ENCODE data around the gene SMIM24. TPM values are rescaled to one million over a fixed set of nuclear protein-coding genes. Genes with fewer than 3 reads are reported as not detected.
"Not testable (repeated sequence)": the region's sequence is repeated elsewhere in the genome, so short reads cannot be mapped to it uniquely, and the experiment has no call there.

SMIM24 gene
- total RNA-seq, 1 experiment from 2014 or later: not detected

DNA sequence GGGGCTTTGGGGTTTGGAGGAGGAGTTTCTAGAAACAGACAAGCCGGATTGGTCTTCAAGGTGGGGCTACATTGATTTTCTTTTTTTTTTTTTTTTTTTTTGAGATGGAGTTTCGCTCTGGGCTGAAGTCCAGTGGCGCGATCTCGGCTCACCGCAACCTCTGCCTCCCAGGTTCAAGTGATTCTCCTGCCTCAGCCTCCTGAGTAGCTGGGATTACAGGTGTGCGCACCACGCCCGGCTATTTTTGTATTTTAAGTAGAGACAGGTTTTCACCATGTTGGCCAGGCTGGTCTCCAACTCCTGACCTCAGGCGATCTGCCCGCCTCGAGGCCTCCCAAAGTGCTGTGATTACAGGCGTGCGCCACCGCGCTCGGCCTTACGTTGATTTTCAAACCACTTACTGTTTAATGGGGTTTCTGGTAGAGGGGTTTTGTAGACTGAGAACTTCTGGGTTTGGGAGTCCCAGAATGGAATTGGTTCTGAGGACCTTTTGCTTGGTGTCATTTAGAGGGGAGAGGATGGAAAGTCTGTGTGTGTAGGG is 27.9 kb upstream of the SMIM24 start:
- not testable (repeated sequence) for H3K9me3 ChIP-seq (replicated peaks); DNase-seq; H3K27ac ChIP-seq; H3K4me3 ChIP-seq; H3K36me3 ChIP-seq; H3K27me3 ChIP-seq; H3K4me1 ChIP-seq

DNA sequence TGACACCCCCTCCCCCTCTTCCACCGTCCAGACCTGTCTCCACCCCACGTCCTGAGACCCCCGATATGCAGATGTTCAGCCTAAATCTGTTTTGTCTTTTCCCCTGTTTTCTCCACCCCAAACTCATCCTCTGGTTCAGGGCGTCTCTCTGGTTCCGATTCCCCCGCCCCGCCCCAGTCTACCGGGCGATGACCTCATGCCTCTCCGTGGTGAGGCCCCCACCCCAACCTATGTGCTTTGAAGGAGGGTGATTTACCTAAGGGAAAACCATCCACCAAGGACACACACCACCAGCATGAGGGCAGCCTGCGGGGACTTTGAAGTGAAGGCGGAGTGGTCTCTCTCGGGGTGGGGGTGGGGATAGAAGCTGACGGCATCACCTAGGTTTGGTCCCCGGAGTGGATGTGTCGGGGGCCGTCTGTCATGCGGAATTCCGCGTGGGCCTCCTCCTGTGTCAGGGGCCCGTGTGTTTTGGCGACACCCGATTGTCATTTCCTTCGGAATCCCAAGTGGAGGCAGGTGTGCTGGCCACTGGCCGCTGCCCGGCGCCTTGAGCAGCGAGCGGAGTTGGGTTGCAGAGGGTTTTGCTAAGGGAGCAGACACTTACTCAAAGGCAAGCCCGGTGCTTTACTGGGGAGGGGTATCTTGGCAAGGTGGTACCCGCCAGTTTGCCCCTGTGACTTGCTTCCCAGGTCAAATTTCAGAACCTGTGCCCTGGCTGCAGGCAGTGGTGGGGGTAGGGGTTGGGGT is 27.2 kb upstream of the SMIM24 start:
- peak overlapping the region; percentile 84 for H3K4me3 ChIP-seq
- H3K4me1 ChIP-seq: no peaks in the 10 kb centered on the region; the same call in 1 of the 2 replicates
- peaks cover 5% of the 10 kb centered on the region for H3K36me3 ChIP-seq
- no peak for DNase-seq
- no peaks in the 10 kb centered on the region for H3K9me3 ChIP-seq (replicated peaks)
- no peaks in the 10 kb centered on the region for H3K27me3 ChIP-seq
- H3K27ac ChIP-seq: no peak overlapping the region

DNA sequence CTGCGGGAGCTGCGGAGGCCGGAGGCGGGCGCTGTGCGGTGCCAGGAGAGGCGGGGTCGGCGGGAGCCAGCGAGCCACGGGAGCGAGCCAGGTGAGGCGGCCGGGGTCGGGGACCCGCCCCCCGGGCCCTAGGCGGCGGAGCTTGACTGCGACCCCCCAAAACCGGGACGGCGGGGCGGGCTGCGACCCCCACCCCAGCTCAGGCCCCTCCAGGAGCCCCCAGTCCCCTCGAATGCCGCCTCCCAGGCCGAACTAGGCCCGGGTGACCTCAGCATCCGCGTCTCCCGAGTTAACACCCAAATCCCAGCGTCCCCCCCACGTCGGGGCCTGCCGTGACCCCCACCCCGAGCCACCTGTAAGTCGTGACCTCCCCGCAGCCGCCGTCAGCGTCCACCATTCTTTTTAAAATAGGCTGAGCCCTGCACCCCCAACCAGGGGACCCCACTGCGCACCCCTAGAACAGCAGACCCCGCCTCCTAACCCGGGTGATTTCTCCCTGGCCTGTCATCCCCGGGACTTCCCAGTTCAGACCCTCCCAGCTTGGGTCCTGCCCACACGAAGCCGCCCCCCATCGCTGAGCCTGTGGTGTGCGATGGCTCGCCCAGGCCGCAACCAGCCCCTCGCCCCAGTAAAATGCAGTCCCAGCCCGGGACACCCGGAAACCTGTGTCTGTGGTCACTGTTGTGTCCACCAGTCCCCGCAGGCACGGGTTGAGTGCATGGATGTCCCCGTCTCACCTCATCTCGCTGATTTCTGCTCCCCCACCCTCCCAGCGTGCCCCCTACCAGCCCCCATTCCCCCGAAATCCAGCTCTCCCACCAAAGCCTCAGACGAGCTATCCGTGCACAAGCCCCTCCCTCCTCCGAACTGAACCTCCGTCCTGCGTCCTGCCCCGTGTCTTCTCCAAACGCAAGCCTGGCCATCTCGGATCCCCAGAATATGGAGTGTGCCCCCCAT is 26.3 kb upstream of the SMIM24 start:
- Histone ChIP-seq H3K4me1 (no peaks in the 10 kb centered on the region; the same call in 1 of the 2 replicates), H3K4me3 (peak overlapping the region; percentile 84), H3K36me3 (peaks cover 5% of the 10 kb centered on the region), H3K9me3 (replicated peaks) (no peaks in the 10 kb centered on the region), H3K27ac (peak overlapping the region; percentile 34), H3K27me3 (no peaks in the 10 kb centered on the region)
- DNase-seq: peak; percentile 29 to 31

DNA sequence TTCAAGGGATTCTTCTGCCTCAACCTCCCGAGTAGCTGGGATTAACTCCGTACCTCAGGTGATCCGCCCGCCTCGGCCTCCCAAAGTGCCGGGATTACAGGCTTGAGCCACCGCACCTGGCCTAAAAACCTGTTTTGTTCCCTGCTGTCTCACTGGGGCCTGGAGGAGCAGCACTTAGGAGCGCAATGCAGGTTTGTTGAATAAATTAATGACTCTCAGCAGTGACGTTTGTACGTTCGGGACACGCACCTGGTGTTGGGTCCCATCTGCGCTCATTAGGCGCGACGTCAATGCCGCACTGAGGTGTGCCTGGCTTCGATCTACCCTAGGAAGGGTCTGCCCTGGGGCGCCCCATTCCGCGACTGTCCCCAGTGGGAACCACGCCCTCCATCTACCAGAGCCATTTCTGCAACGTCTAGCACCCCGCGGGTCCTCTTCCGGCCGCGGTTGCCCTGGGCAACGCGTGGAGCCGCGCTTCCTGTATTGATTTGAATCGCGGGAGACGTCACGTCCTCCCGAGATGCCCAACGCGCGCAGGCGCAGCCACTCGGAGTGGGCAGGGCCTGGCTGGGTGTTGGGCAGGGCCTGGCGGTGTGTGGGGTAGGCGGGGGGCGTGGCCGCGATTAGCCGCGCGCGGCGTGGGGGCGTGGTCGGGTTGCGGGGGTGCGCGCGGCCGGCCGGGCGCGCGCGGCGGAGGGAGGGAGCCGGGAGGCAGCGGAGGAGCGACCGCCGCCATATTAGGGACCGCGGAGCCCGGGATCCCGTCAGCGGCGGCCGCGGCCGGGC is 25.5 kb upstream of the SMIM24 start, which contains the start of gene FZR1:
TSS of gene FZR1 (plus strand) at position 714 of the 786 bp plus-strand sequence. CDS start 16,679 bp downstream, outside the sequence.
- Histone ChIP-seq H3K27me3 (no peaks in the 10 kb centered on the region), H3K4me3 (peak within 1 kb of the TSS; percentile 84), H3K36me3 (peaks cover 5% of the 10 kb centered on the region)

DNA sequence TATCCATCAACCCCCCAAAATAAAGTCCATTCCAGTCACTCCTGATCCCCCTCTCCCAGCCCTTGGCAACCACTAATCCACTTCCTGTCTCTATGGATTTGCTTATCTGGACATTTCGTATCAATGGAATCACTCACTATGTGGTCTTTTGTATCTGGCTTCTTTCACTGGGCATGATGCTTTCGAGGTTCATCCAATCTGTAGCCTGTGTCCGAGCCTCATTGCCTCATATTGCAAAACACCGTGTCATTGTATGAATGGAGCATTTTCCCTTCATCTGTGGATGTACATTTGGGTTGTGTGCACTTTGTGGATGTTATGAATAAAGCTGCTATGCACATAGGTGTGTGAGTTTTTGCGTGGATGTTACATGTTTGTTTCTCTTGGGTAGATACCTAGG is 24.4 kb upstream of the SMIM24 start:
- peak in 1 of 2 experiments; percentile 34 for DNase-seq
- H3K4me3 ChIP-seq: no peak overlapping the region
- no peak overlapping the region for H3K27ac ChIP-seq
- H3K36me3 ChIP-seq: no peaks in the 10 kb centered on the region
- no peaks in the 10 kb centered on the region for H3K9me3 ChIP-seq (replicated peaks)
- H3K4me1 ChIP-seq: no peaks in the 10 kb centered on the region; the same call in 1 of the 2 replicates
- H3K27me3 ChIP-seq: no peaks in the 10 kb centered on the region

More for the DNA sequence above, 25.5 kb upstream of the SMIM24 start, which contains the start of gene FZR1:
- H3K9me3 ChIP-seq (replicated peaks): no peaks in the 10 kb centered on the region
- peak within 1 kb of the TSS; percentile 69 for H3K27ac ChIP-seq
- H3K4me1 ChIP-seq: no peaks in the 10 kb centered on the region; the same call in 1 of the 2 replicates
- DNase-seq: peak; percentile 98 to 99

DNA sequence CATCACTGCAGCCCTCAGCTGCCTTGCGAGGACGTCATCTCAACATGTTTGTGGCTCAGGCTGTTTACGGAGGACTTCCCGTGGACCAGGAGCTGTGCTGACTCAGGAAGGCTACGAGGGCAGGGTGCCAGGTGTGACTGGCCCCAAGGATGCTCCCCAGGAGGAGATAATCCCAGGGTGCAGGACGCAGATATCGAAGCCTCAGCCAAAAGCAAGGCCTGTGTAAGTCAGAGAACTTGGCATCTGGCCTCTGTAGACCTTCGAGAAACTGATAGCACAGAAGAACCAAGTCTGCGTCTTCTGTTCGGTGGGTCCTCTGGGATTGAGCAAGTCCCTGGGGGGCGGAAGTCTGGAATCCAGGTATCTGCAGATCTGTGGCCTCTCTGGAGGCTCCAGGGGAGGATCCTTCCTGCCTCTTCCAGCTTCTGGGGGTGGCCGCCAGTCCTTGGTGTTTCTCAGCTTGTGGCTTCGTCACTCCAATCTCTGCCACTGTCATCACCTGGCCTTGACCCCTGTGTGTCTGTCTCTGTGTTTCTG is 22.8 kb upstream of the SMIM24 start:
- DNase-seq: peak; percentile 44 to 45
- Histone ChIP-seq H3K27me3 (no peaks in the 10 kb centered on the region), H3K4me3 (no peak overlapping the region), H3K27ac (no peak overlapping the region), H3K4me1 (no peaks in the 10 kb centered on the region; the same call in 1 of the 2 replicates), H3K36me3 (no peaks in the 10 kb centered on the region), H3K9me3 (replicated peaks) (no peaks in the 10 kb centered on the region)

DNA sequence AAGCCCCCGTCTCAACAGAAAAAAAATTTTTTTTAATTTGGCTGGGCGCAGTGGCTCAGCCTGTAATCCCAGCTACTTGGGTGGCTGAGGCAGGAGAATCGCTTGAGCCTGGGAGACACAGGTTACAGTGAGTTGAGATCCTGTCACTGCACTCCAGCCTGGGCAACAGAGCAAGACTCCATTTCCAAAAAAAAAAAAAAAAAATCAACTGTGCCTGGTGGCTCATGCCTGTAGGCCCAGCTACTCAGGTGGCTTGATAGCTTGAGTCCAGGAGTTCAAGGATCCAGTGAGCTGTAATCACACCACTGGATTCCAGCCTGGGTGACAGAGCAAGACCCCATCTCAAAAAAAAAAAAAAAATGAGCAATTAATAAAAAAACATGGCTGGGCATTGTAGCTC is 21.5 kb upstream of the SMIM24 start:
- no peak overlapping the region for H3K4me3 ChIP-seq
- no peak overlapping the region for H3K27ac ChIP-seq
- H3K27me3 ChIP-seq: no peaks in the 10 kb centered on the region
- H3K36me3 ChIP-seq: no peaks in the 10 kb centered on the region
- no peaks in the 10 kb centered on the region for H3K9me3 ChIP-seq (replicated peaks)
- DNase-seq: no peak
- no peaks in the 10 kb centered on the region; the same call in 1 of the 2 replicates for H3K4me1 ChIP-seq

DNA sequence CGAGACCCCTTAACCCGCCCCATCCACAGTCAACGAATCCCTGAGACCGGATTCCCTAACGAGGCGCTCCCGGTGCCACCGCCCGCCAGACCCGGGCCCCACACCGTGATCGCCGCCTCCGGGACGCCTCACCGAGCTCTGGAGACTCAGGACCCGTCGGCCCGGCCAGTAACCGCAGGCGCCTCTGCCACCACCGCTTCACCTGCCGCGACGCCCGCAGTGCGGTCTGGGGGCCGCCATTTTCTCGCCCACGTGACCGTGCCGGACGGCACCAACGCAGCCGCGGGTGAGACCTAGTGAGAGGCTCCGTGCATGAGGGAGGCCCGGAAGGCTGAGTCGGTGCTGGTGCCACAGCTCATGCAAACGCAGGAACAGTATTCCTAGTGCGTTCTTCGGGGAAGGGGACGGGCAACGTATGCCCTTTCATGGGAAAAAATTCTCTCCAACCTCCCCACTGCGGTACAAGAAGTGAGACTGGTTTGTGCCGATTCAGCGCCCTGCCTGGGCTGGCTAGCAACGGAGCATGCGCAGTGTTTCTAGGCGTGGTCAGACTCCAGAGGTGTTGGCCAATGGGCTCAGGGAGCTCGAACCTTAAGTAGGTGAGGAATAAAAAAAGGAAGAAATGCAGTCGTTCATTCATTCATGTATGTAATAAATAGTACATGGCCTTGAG is 20.2 kb upstream of the SMIM24 start, which contains the start of gene DOHH:
TSS of gene DOHH (minus strand) at position 246 of the 673 bp plus-strand sequence. CDS start 3,860 bp downstream, outside the sequence.
- DNase-seq: peak; percentile 95 to 98

DNA sequence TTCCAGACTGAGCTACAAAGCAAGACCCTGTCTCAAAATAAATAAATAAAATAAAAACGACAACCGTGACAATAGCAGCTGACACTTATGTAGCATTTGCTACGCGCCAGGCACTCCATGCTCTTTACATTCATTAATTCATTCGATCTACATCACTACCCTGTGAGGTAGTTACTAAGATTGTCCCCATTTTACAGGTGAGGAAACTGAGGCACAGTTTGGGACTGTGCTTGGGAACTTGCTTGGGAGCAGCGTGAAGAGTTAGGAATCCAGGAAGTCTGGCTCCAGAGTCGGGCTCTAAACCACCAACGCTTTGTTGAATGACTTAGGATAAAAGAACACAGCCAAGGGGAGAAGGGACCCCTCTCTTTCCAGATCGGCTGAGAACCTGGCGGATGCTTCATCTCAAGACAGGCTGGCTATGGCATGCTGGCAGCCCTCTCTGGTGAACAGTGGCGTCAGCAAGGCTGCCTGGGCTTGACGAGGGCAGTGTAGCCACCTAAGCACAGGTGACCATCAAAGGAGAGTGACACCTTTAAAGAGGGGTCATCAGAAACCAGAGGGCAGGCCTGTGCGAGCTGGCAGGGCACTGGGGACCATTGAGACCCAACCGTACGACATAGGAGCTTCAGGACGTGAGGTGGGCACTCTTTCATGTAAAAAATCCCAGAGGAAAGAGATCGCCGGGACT is 19.6 kb upstream of the SMIM24 start:
- Histone ChIP-seq H3K9me3 (replicated peaks) (no peaks in the 10 kb centered on the region), H3K27me3 (no peaks in the 10 kb centered on the region), H3K4me3 (peak overlapping the region; percentile 79), H3K4me1 (no peaks in the 10 kb centered on the region; the same call in 1 of the 2 replicates), H3K27ac (peak overlapping the region; percentile 97), H3K36me3 (0 out of 2 replicates have a peak, but pooled peaks cover 7% of the 10 kb centered on the region)
- no peak for DNase-seq

More for the DNA sequence above, 20.2 kb upstream of the SMIM24 start, which contains the start of gene DOHH:
- H3K36me3 ChIP-seq: 0 out of 2 replicates have a peak, but pooled peaks cover 5% of the 10 kb centered on the region
- H3K4me3 ChIP-seq: peak within 1 kb of the TSS; percentile 79
- no peaks in the 10 kb centered on the region; the same call in 1 of the 2 replicates for H3K4me1 ChIP-seq
- H3K27ac ChIP-seq: peak within 1 kb of the TSS; percentile 97
- H3K9me3 ChIP-seq (replicated peaks): no peaks in the 10 kb centered on the region
- H3K27me3 ChIP-seq: no peaks in the 10 kb centered on the region

DNA sequence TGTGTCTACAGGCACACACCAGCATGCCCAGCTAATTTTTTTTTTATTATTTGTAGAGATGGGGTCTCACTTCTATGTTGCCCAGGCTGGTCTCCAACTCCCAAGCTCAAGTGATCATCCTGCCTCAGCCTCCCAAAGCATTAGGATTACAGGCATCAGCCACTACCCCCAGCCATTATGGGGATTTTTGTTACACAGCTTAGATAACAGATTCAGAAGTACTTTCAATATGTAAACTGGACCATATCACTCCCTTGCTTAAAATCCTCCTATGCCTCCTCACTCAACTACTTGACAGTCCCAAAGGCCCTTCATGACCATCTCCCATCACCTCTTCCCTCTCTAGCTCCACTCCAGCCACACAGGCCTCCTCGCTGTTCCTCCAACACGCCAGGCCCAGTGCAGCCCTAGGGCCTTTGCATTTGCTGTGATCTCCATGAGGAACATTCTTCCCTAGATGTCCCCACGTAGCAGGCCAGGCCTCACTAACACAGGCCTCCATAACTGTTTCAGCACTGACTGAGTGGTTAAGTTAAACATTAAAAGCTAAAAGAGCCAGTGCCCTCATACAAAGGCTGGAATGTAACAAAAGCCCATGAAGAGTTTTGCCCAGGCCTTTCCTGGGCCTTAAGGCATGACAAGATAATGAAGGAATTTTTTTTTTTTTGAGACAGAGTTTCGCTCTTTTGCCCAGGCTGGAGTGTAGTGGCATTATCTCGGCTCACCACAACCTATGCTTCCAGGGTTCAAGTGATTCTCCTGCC is 17.6 kb upstream of the SMIM24 start:
- no peak overlapping the region for H3K4me3 ChIP-seq
- H3K36me3 ChIP-seq: 0 out of 2 replicates have a peak, but pooled peaks cover 7% of the 10 kb centered on the region
- no peaks in the 10 kb centered on the region; the same call in 1 of the 2 replicates for H3K4me1 ChIP-seq
- no peaks in the 10 kb centered on the region for H3K9me3 ChIP-seq (replicated peaks)
- no peak overlapping the region for H3K27ac ChIP-seq
- H3K27me3 ChIP-seq: no peaks in the 10 kb centered on the region
- no peak for DNase-seq

DNA sequence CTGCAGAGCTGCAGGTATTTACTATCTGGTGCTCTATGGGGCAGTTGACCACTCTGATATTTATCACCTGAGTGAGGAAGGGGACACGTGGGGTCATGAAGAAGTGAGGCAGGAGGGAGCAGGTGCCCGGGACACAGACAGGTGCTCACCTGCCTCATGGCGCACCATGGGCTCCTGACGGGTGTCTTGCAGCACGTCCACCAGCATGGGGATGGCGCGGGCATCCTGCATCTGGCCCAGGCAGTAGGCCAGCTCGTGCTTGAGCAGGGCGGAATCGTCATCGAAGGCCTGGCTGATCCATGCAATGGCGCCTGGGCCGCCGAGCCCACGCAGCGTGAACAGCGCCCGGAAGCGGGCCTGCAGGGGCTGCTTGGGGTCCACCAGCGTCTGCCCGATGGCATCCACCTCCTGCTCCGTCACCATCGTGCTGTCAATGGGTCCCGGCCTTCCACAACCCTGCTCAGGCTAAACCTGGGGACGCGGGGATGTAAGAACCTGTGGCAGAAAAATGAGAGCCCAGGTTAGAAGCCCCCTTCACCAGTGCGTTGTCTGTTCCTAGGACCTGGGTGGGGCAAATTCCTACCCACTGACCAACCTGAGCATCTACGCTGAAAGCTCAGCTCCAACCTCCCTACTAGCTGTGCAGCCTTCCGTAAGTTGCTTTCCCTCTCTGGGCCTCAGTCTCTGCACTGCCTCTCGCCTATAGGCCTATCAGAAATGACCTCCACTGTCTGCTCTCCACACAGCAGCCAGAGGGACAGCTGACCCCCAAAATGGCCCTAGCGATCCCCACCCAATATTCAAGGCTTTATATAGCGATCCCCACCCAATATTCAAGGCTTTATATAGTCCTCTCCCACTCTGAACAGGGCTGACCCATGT is 16.3 kb upstream of the SMIM24 start:
- no peaks in the 10 kb centered on the region for H3K4me1 ChIP-seq
- H3K27me3 ChIP-seq: no peaks in the 10 kb centered on the region
- no peak overlapping the region for H3K4me3 ChIP-seq
- DNase-seq: no peak
- no peak overlapping the region for H3K27ac ChIP-seq
- peaks cover 7% of the 10 kb centered on the region; the same call in 1 of the 2 replicates for H3K36me3 ChIP-seq
- H3K9me3 ChIP-seq (replicated peaks): no peaks in the 10 kb centered on the region
